HG03354 (cell line): ENCODE measurements around the gene RNF145.
"Not testable (repeated sequence)": the region's sequence is repeated elsewhere in the genome, so short reads cannot be mapped to it uniquely, and the experiment has no call there.

Experiments
- ATAC-seq: cut with Tn5 transposase; IDR thresholded peaks from one replicate; pipeline ENCODE4 v1.9.1; 2021; ENCODE audit warnings: mild to moderate bottlenecking; ENCODE audit not compliant: unreplicated experiment, poor library complexity, severe bottlenecking

Gene RNF145

GRCh38 chr5:159163701-159164046 lies 45.7 kb downstream of the RNF145 start:
- ATAC-seq, result no peak

GRCh38 chr5:159163027-159163700 lies 46.2 kb downstream of the RNF145 start:
- peak; percentile 43 for ATAC-seq

GRCh38 chr5:159161361-159162214 lies 47.8 kb downstream of the RNF145 start:
- no peak for ATAC-seq

GRCh38 chr5:159158553-159159091 lies 50.7 kb downstream of the RNF145 start:
- ATAC-seq, result not testable (repeated sequence)

GRCh38 chr5:159157552-159157951 lies 51.8 kb downstream of the RNF145 start:
- ATAC-seq, result no peak

GRCh38 chr5:159156426-159157238 lies 52.7 kb downstream of the RNF145 start:
- ATAC-seq, result peak; percentile 82

GRCh38 chr5:159155960-159156359 lies 53.4 kb downstream of the RNF145 start:
- no peak for ATAC-seq

GRCh38 chr5:159152876-159153275 lies 56.5 kb downstream of the RNF145 start:
- no peak for ATAC-seq

- no peak for ATAC-seq
These were observed 60.3 kb downstream of the RNF145 start for GRCh38 chr5:159149085-159149484.

GRCh38 chr5:159147976-159148375 lies 61.4 kb downstream of the RNF145 start:
- no peak for ATAC-seq

- no peak for ATAC-seq
These were observed 62.5 kb downstream of the RNF145 start for GRCh38 chr5:159146839-159147238.

- not testable (repeated sequence) for ATAC-seq
These were observed 64.2 kb downstream of the RNF145 start for GRCh38 chr5:159145160-159145559.

GRCh38 chr5:159139802-159140201 lies 69.6 kb downstream of the RNF145 start:
- ATAC-seq, result no peak

GRCh38 chr5:159135896-159136531 lies 73.3 kb downstream of the RNF145 start:
- ATAC-seq, result no peak

- peak; percentile 66 for ATAC-seq
These were observed 76.2 kb downstream of the RNF145 start for GRCh38 chr5:159133041-159133741.

- no peak for ATAC-seq
These were observed 76.8 kb downstream of the RNF145 start for GRCh38 chr5:159132429-159133040.

GRCh38 chr5:159131951-159132350 lies 77.4 kb downstream of the RNF145 start:
- ATAC-seq, result no peak

- ATAC-seq, result no peak
These were observed 78.5 kb downstream of the RNF145 start for GRCh38 chr5:159130871-159131270.
